ENCODE results near the gene CRACDL. TPM values are rescaled to one million over a fixed set of nuclear protein-coding genes. Genes with fewer than 3 reads are reported as not detected.

Gene CRACDL
- total RNA-seq, 4 donors from 2014 or later = 7.2 to 19.0 (median 15.4) TPM

GRCh38 chr2:98952966-98953365 lies 16.9 kb upstream of the CRACDL start:
- no peak overlapping the region for H3K27ac ChIP-seq
- no peaks in the 10 kb centered on the region for H3K27me3 ChIP-seq
- peaks cover 0 to 6% (median 0%) of the 10 kb centered on the region in 4 donors for H3K4me1 ChIP-seq
- TF ChIP-seq EP300 (IDR thresholded peaks at IDR 0.05) (no peak), POLR2A (IDR thresholded peaks at IDR 0.05) (no peak), CTCF (IDR thresholded peaks at IDR 0.05) (no peak)
- H3K36me3 ChIP-seq = no peaks in the 10 kb centered on the region
- 65 to 68% methylated on average over 4 of the region's 4 CpGs for WGBS, 2 donors
- no peaks in the 10 kb centered on the region for H3K9me3 ChIP-seq
- H3K4me3 ChIP-seq = no peak overlapping the region
- DNase-seq (ENCODE audit: low spot score in 2 of 2) = no peak

- 37 to 46% methylated on average over 5 of the region's 5 CpGs for WGBS, 2 donors
- Histone ChIP-seq H3K27me3 (no peaks in the 10 kb centered on the region), H3K9me3 (no peaks in the 10 kb centered on the region), H3K4me1 (peaks cover 0 to 6% (median 0%) of the 10 kb centered on the region in 4 donors), H3K4me3 (no peak overlapping the region), H3K27ac (no peak overlapping the region), H3K36me3 (no peaks in the 10 kb centered on the region)
- DNase-seq (ENCODE audit: low spot score in 2 of 2) = no peak
- TF ChIP-seq CTCF (IDR thresholded peaks at IDR 0.05) (no peak), EP300 (IDR thresholded peaks at IDR 0.05) (no peak), POLR2A (IDR thresholded peaks at IDR 0.05) (no peak)
Observed at GRCh38 chr2:98948956-98949739, 13.1 kb upstream of the CRACDL start.

GRCh38 chr2:98947554-98947953 lies 11.5 kb upstream of the CRACDL start:
- 61 to 67% methylated on average over 8 of the region's 8 CpGs for WGBS, 2 donors
- TF ChIP-seq EP300 (IDR thresholded peaks at IDR 0.05) = no peak
- TF ChIP-seq POLR2A (IDR thresholded peaks at IDR 0.05) = no peak
- no peak for TF ChIP-seq CTCF (IDR thresholded peaks at IDR 0.05)
- H3K4me1 ChIP-seq = peaks cover 0 to 6% (median 0%) of the 10 kb centered on the region in 4 donors
- H3K27ac ChIP-seq = no peak overlapping the region
- DNase-seq (ENCODE audit: low spot score in 2 of 2) = no peak
- no peaks in the 10 kb centered on the region for H3K27me3 ChIP-seq
- no peaks in the 10 kb centered on the region for H3K36me3 ChIP-seq
- no peak overlapping the region for H3K4me3 ChIP-seq
- H3K9me3 ChIP-seq = no peaks in the 10 kb centered on the region

- TF ChIP-seq EP300 (IDR thresholded peaks at IDR 0.05) (no peak), CTCF (IDR thresholded peaks at IDR 0.05) (no peak), POLR2A (IDR thresholded peaks at IDR 0.05) (no peak)
- 89 to 93% methylated on average over 9 of the region's 9 CpGs for WGBS, 2 donors
- Histone ChIP-seq H3K9me3 (no peaks in the 10 kb centered on the region), H3K36me3 (no peaks in the 10 kb centered on the region), H3K4me3 (no peak overlapping the region), H3K27me3 (no peaks in the 10 kb centered on the region), H3K4me1 (peaks cover 0 to 6% (median 0%) of the 10 kb centered on the region in 4 donors), H3K27ac (no peak overlapping the region)
- no peak for DNase-seq (ENCODE audit: low spot score in 2 of 2)
Observed at GRCh38 chr2:98946855-98947254, 10.8 kb upstream of the CRACDL start.

GRCh38 chr2:98944775-98945174 lies 8.8 kb upstream of the CRACDL start:
- Histone ChIP-seq H3K4me1 (peaks cover 0 to 6% (median 0%) of the 10 kb centered on the region in 4 donors), H3K9me3 (no peaks in the 10 kb centered on the region), H3K4me3 (no peak overlapping the region), H3K27ac (no peak overlapping the region), H3K27me3 (no peaks in the 10 kb centered on the region), H3K36me3 (no peaks in the 10 kb centered on the region)
- WGBS, 2 donors = 77 to 83% methylated on average over 2 of the region's 2 CpGs
- TF ChIP-seq CTCF (IDR thresholded peaks at IDR 0.05) = no peak
- TF ChIP-seq EP300 (IDR thresholded peaks at IDR 0.05) = no peak
- no peak for TF ChIP-seq POLR2A (IDR thresholded peaks at IDR 0.05)
- DNase-seq (ENCODE audit: low spot score in 2 of 2) = no peak
